Skin epidermis (tissue), 12 donors: ENCODE results near the gene PGAM1.
"Not testable (repeated sequence)": the region's sequence is repeated elsewhere in the genome, so short reads cannot be mapped to it uniquely, and the experiment has no call there.

Experiments used
- H3K27ac ChIP-seq, 21 experiments: fragments of 200-600 bp; sonication (generic) in 11 of 21; one replicate each; pipeline ENCODE4 v1.5.0; 2020; ENCODE audit warnings: mild to moderate bottlenecking in 3 of 21, inconsistent platforms in 2 of 21, moderate library complexity in 2 of 21
- H3K4me3 ChIP-seq, 7 experiments: fragments of 200-600 bp; sonication (generic) in 2 of 7; one replicate each; pipeline ENCODE4 v1.5.0; 2020; ENCODE audit warnings: inconsistent platforms in 2 of 7, mild to moderate bottlenecking in 2 of 7, moderate library complexity in 1 of 7

PGAM1 gene

GRCh38 chr10:97452352-97452751, 26.4 kb downstream of the PGAM1 start:
- Histone ChIP-seq H3K27ac (peak overlapping the region in 1 of 21 experiments; percentile 11), H3K4me3 (no peak overlapping the region)

GRCh38 chr10:97454330-97455036, 28.5 kb downstream of the PGAM1 start:
- H3K4me3 ChIP-seq: no peak overlapping the region

GRCh38 chr10:97456034-97456685, 30.2 kb downstream of the PGAM1 start:
- Histone ChIP-seq H3K4me3 (no peak overlapping the region), H3K27ac (peak overlapping the region in 2 of 21 experiments; percentile 4 to 36)

More at GRCh38 chr10:97454330-97455036, 28.5 kb downstream of the PGAM1 start:
- peak overlapping the region in 5 of 21 experiments; percentile 2 to 52 (median 26) for H3K27ac ChIP-seq

GRCh38 chr10:97456686-97457065, 30.7 kb downstream of the PGAM1 start:
- H3K27ac ChIP-seq: peak overlapping the region in 1 of 21 experiments; percentile 36
- H3K4me3 ChIP-seq: no peak overlapping the region

GRCh38 chr10:97459111-97459510, 33.1 kb downstream of the PGAM1 start:
- no peak overlapping the region for H3K4me3 ChIP-seq
- no peak overlapping the region for H3K27ac ChIP-seq

GRCh38 chr10:97459933-97460332, 33.9 kb downstream of the PGAM1 start:
- Histone ChIP-seq H3K4me3 (no peak overlapping the region), H3K27ac (no peak overlapping the region)

GRCh38 chr10:97462309-97462708, 36.3 kb downstream of the PGAM1 start:
- H3K4me3 ChIP-seq: no peak overlapping the region
- no peak overlapping the region for H3K27ac ChIP-seq

GRCh38 chr10:97463363-97464132, 37.6 kb downstream of the PGAM1 start:
- peak overlapping the region in 7 of 21 experiments; percentile 3 to 33 (median 24) for H3K27ac ChIP-seq
- H3K4me3 ChIP-seq: no peak overlapping the region

- peak overlapping the region in 8 of 21 experiments; percentile 3 to 33 (median 24) for H3K27ac ChIP-seq
These were observed 38.2 kb downstream of the PGAM1 start for GRCh38 chr10:97464226-97464625.

GRCh38 chr10:97465982-97466381, 40.0 kb downstream of the PGAM1 start:
- Histone ChIP-seq H3K27ac (peak overlapping the region in 4 of 21 experiments; percentile 7 to 55 (median 34)), H3K4me3 (no peak overlapping the region)

More at GRCh38 chr10:97464226-97464625, 38.2 kb downstream of the PGAM1 start:
- H3K4me3 ChIP-seq: no peak overlapping the region

GRCh38 chr10:97466755-97467154, 40.8 kb downstream of the PGAM1 start:
- Histone ChIP-seq H3K4me3 (no peak overlapping the region), H3K27ac (peak overlapping the region in 5 of 21 experiments; percentile 14 to 55 (median 36))

- Histone ChIP-seq H3K27ac (peak overlapping the region in 1 of 21 experiments; percentile 1), H3K4me3 (no peak overlapping the region)
These were observed 42.2 kb downstream of the PGAM1 start for GRCh38 chr10:97468162-97468561.

- peak overlapping the region in 1 of 21 experiments; percentile 8 for H3K27ac ChIP-seq
- not testable (repeated sequence) for H3K4me3 ChIP-seq
These were observed 42.8 kb downstream of the PGAM1 start for GRCh38 chr10:97468781-97469180.

GRCh38 chr10:97474918-97475317, 48.9 kb downstream of the PGAM1 start:
- Histone ChIP-seq H3K27ac (no peak overlapping the region), H3K4me3 (no peak overlapping the region)

- Histone ChIP-seq H3K4me3 (no peak overlapping the region), H3K27ac (peak overlapping the region in 1 of 21 experiments; percentile 26)
These were observed 50.1 kb downstream of the PGAM1 start for GRCh38 chr10:97475936-97476594.

- H3K4me3 ChIP-seq, H3K27ac ChIP-seq: not testable (repeated sequence)
These were observed 53.4 kb downstream of the PGAM1 start for GRCh38 chr10:97479410-97479809.

- H3K27ac ChIP-seq: no peak overlapping the region
- no peak overlapping the region for H3K4me3 ChIP-seq
These were observed 53.9 kb downstream of the PGAM1 start for GRCh38 chr10:97479939-97480338.

- H3K4me3 ChIP-seq: no peak overlapping the region
- peak overlapping the region in 1 of 21 experiments; percentile 45 for H3K27ac ChIP-seq
These were observed 55.1 kb downstream of the PGAM1 start for GRCh38 chr10:97481071-97481470.

GRCh38 chr10:97482381-97482780, 56.4 kb downstream of the PGAM1 start:
- Histone ChIP-seq H3K4me3 (no peak overlapping the region), H3K27ac (peak overlapping the region in 1 of 21 experiments; percentile 43)
